H1 (cell line): ENCODE measurements around the gene FGD5. TPM values are rescaled to one million over a fixed set of nuclear protein-coding genes. Genes with fewer than 3 reads are reported as not detected.

Source experiments
- CTCF ChIA-PET: fragments of 300-600 bp; sonication (Branson Sonifier 250); formaldehyde crosslinking; loops from one replicate; lab custom pipeline; 2021; ENCODE audit not compliant: partially characterized antibody; lab: Charles Lee
- POLR2A ChIA-PET: fragments of 300-600 bp; sonication (Branson Sonifier 250); formaldehyde crosslinking; loops from one replicate; lab custom pipeline; 2021; ENCODE audit warnings: inconsistent platforms; ENCODE audit not compliant: partially characterized antibody; lab: Charles Lee
- DNase-seq, 2 experiments: peaks; one replicate each; pipeline versions ENCODE4 v3.0.0 to v3.0.0-alpha.2; 2010 to 2022; ENCODE audit warnings: low spot score in 2 of 2, low read depth in 1 of 2, mixed read lengths in 1 of 2
- FAIRE-seq: peaks from 2 replicates; lab custom pipeline; 2011; peaks lifted over from hg19 to GRCh38; lab: Jason Lieb, UNC
- H2AFZ ChIP-seq: 2 replicates; pipeline ENCODE4 v1.8.1; 2012; ENCODE audit warnings: low read length, inconsistent platforms
- H2AK5ac ChIP-seq: 2 replicates; pipeline ENCODE4 v1.6.1; 2013; ENCODE audit warnings: low read depth, low read length
- H2BK120ac ChIP-seq: replicated peaks from 2 replicates; pipeline ENCODE3; 2013; ENCODE audit warnings: low read depth, low read length, inconsistent platforms
- H2BK12ac ChIP-seq: 2 replicates; pipeline ENCODE4 v1.6.1; 2013; ENCODE audit warnings: low read depth, low read length
- H2BK15ac ChIP-seq: 2 replicates; pipeline ENCODE4 v1.6.1; 2013; ENCODE audit warnings: low read length
- H2BK20ac ChIP-seq: 2 replicates; pipeline ENCODE4 v1.6.1; 2013; ENCODE audit warnings: low read length
- H2BK5ac ChIP-seq: 2 replicates; pipeline ENCODE4 v1.6.1; 2013; ENCODE audit warnings: low read depth, low read length
- H3K14ac ChIP-seq: 2 replicates; pipeline ENCODE4 v1.6.1; 2013; ENCODE audit warnings: inconsistent platforms; ENCODE audit not compliant: insufficient read length
- H3K18ac ChIP-seq: 2 replicates; pipeline ENCODE4 v1.6.1; 2013; ENCODE audit warnings: low read length; ENCODE audit errors: extremely low read depth
- H3K23ac ChIP-seq: 2 replicates; pipeline ENCODE4 v1.6.1; 2013; ENCODE audit warnings: inconsistent platforms; ENCODE audit not compliant: insufficient read length
- H3K23me2 ChIP-seq: 2 replicates; pipeline ENCODE4 v1.6.1; 2013; ENCODE audit warnings: low read depth, low read length
- H3K27ac ChIP-seq: 2 replicates; pipeline ENCODE4 v1.6.1; 2011; ENCODE audit warnings: low read depth, low read length, inconsistent platforms
- H3K27me3 ChIP-seq, 4 experiments: replicated peaks in 1 of 4; 1 replicate in 1 of 4; 2 replicates in 3 of 4; pipeline versions ENCODE4 v1.6.1 to v1.8.1; 2011 to 2013; ENCODE audit warnings: low read length in 3 of 4, mild to moderate bottlenecking in 3 of 4, inconsistent platforms in 2 of 4, mixed read lengths in 2 of 4, moderate library complexity in 1 of 4; ENCODE audit not compliant: control insufficient read depth in 3 of 4, insufficient read depth in 3 of 4; ENCODE audit errors: extremely low read depth in 1 of 4
- H3K36me3 ChIP-seq, 4 experiments: 2 replicates each; pipeline versions ENCODE4 v1.6.1 to v1.8.1; 2011 to 2013; ENCODE audit warnings: mild to moderate bottlenecking in 4 of 4, low read length in 3 of 4, moderate library complexity in 2 of 4, control low read depth in 1 of 4, inconsistent platforms in 1 of 4; ENCODE audit not compliant: insufficient read depth in 4 of 4, control insufficient read depth in 2 of 4
- H3K4ac ChIP-seq: replicated peaks from 2 replicates; pipeline ENCODE3; 2013; ENCODE audit warnings: low read length, low read depth, mixed read lengths, inconsistent platforms; ENCODE audit not compliant: insufficient read length
- H3K4me1 ChIP-seq, 4 experiments: replicated peaks in 1 of 4; 1 replicate in 1 of 4; 2 replicates in 3 of 4; pipeline versions ENCODE4 v1.6.1 to v1.8.1; 2011 to 2013; ENCODE audit warnings: low read length in 3 of 4, inconsistent platforms in 2 of 4, mixed read lengths in 1 of 4; ENCODE audit not compliant: insufficient read depth in 4 of 4, control insufficient read depth in 3 of 4
- H3K4me2 ChIP-seq, 2 experiments: 2 replicates each; pipeline versions ENCODE4 v1.6.1 to v1.8.1; 2011 to 2013; ENCODE audit warnings: low read depth in 2 of 2, low read length in 2 of 2, control low read depth in 1 of 2, inconsistent platforms in 1 of 2, mild to moderate bottlenecking in 1 of 2; ENCODE audit not compliant: insufficient read depth in 1 of 2
- H3K4me3 ChIP-seq, 4 experiments: fragments of 200-600, 300-600 bp in 1 of 4; sonication (generic), shearing (Covaris generic), sonication (Bioruptor Twin) in 1 of 4; 2 replicates each; pipeline versions ENCODE4 v1.5.1 to v1.8.1; 2011 to 2016; ENCODE audit warnings: low read length in 4 of 4, low read depth in 3 of 4, control low read depth in 2 of 4, inconsistent platforms in 2 of 4, mild to moderate bottlenecking in 2 of 4, mixed read lengths in 1 of 4, moderate library complexity in 1 of 4; ENCODE audit not compliant: insufficient read depth in 2 of 4; ENCODE audit errors: extremely low read depth in 1 of 4
- H3K56ac ChIP-seq: replicated peaks from 2 replicates; pipeline ENCODE3; 2013; ENCODE audit warnings: low read depth, mild to moderate bottlenecking, mixed read lengths, low read length, inconsistent platforms; ENCODE audit not compliant: insufficient read length
- H3K79me1 ChIP-seq: 2 replicates; pipeline ENCODE4 v1.6.1; 2013; ENCODE audit warnings: low read depth, low read length, control low read depth
- H3K79me2 ChIP-seq, 2 experiments: 2 replicates each; pipeline versions ENCODE4 v1.6.1 to v1.8.1; 2012 to 2013; ENCODE audit warnings: low read length in 2 of 2, mild to moderate bottlenecking in 2 of 2, inconsistent platforms in 1 of 2; ENCODE audit not compliant: insufficient read depth in 2 of 2, control insufficient read depth in 1 of 2
- H3K9ac ChIP-seq, 4 experiments: replicated peaks in 1 of 4; 1 replicate in 1 of 4; 2 replicates in 3 of 4; pipeline versions ENCODE4 v1.6.1 to v1.8.1; 2011 to 2013; ENCODE audit warnings: low read depth in 3 of 4, low read length in 3 of 4, control low read depth in 2 of 4, mild to moderate bottlenecking in 2 of 4, moderate library complexity in 2 of 4, inconsistent platforms in 1 of 4; ENCODE audit errors: extremely low read depth in 1 of 4
- H3K9me3 ChIP-seq, 2 experiments: 2 replicates each; pipeline versions ENCODE4 v1.6.1 to v1.8.1; 2012 to 2013; ENCODE audit warnings: mild to moderate bottlenecking in 2 of 2, moderate library complexity in 2 of 2, control low read depth in 1 of 2, inconsistent platforms in 1 of 2, low read depth in 1 of 2, low read length in 1 of 2, mixed read lengths in 1 of 2; ENCODE audit not compliant: insufficient read depth in 2 of 2
- H4K20me1 ChIP-seq, 2 experiments: replicated peaks in 1 of 2; 2 replicates each; pipeline versions ENCODE3 to v1.8.1; 2011 to 2013; ENCODE audit warnings: inconsistent platforms in 2 of 2, low read length in 2 of 2, mild to moderate bottlenecking in 1 of 2; ENCODE audit not compliant: insufficient read depth in 2 of 2, control insufficient read depth in 1 of 2
- H4K5ac ChIP-seq: 2 replicates; pipeline ENCODE4 v1.6.1; 2013; ENCODE audit warnings: low read length, low read depth, mixed read lengths, inconsistent platforms; ENCODE audit not compliant: insufficient read length
- H4K8ac ChIP-seq: 2 replicates; pipeline ENCODE4 v1.8.0; 2013; ENCODE audit warnings: mild to moderate bottlenecking, moderate library complexity, low read length, inconsistent platforms; ENCODE audit not compliant: insufficient read depth; ENCODE audit errors: extremely low read depth
- H4K91ac ChIP-seq: replicated peaks from 2 replicates; pipeline ENCODE3; 2013; ENCODE audit warnings: low read length, mixed read lengths, inconsistent platforms; ENCODE audit not compliant: insufficient read length
- CHD2 ChIP-seq: IDR thresholded peaks from 2 replicates; pipeline ENCODE4 v1.6.1; 2012; ENCODE audit warnings: low read length, improper control_type of control experiment
- SP1 ChIP-seq: IDR thresholded peaks from 2 replicates; pipeline ENCODE4 v1.6.1; 2011; ENCODE audit warnings: low read depth, low read length
- WGBS, 2 experiments: shearing (Covaris generic) in 1 of 2; methylation state at CpG; one replicate each; pipeline versions ENCODE4 v1.1.6 to v1.1.7; 2013 to 2015; ENCODE audit warnings: low lambda C conversion rate in 2 of 2, mixed read lengths in 2 of 2, inconsistent platforms in 1 of 2, low coverage in 1 of 2, missing lambda C conversion rate in 1 of 2; ENCODE audit not compliant: insufficient replicate concordance in 2 of 2, insufficient coverage in 1 of 2, insufficient read length in 1 of 2; ENCODE audit errors: extremely low coverage in 1 of 2, missing lambda C conversion rate in 1 of 2; 5-methylcytosine and 5-hydroxymethylcytosine counted together
- polyA plus RNA-seq, 7 experiments: library from polyadenylated mRNA; depleted of rRNA in 3 of 7; stranded (reverse) in 5 of 7; unstranded in 2 of 7; fragments of >200 nt in 5 of 7; fragments of 200-250 nt in 2 of 7; gene quantifications; 1 replicate in 5 of 7; 2 replicates in 1 of 7; 4 replicates in 1 of 7; pipeline versions ENCODE4 v1.2.1 to v1.2.3, GENCODE V29; 2011 to 2013; ENCODE audit warnings: missing spikeins in 2 of 7, mixed read lengths in 2 of 7
- total RNA-seq: library from RNA; stranded (reverse); fragmentation: NEBNext Ultra II Directional; extraction: Animal tissue kit (Norgen Biotek cat#: 25700); gene quantifications from 2 replicates; pipeline ENCODE4 v1.2.1, GENCODE V29; 2021

The FGD5 gene
- total and polyA plus RNA-seq, 2 of the 8 experiments (the other 6 are each of a cell fraction or from before 2014, with no cell fraction given): 4.7 to 14.3 TPM

DNA sequence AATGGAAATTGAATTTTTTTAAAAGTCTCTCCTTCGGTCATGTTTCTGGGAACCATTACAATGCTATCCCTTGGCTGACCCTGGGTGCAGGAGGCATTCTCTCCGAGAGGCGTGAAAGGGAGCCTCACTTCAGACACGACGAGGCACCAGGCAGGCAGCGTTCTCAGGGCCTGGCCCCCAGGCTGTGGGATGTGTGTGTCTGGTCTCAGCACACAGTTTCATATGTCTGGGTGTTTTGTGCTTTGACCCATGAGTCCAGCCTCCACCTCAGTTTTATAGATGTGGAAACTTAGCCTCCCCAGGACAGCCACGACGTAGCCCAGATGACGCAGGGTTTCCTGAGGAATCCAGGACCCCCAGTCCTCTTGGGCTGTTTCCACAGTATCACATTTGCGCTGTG lies 34.0 kb downstream of the FGD5 start:
- Histone ChIP-seq H2BK15ac (0 out of 2 replicates have a peak overlapping the region, but pooled peaks have one; percentile 75), H2AK5ac (peak overlapping the region; percentile 77; the same call in 1 of the 2 replicates), H3K9ac (no peak overlapping the region), H3K9me3 (no peaks in the 10 kb centered on the region), H3K56ac (no peak overlapping the region), H3K4me2 (no peak overlapping the region), H2AFZ (no peak overlapping the region), H3K14ac (no peak overlapping the region), H3K4ac (no peak overlapping the region), H2BK12ac (0 out of 2 replicates have a peak overlapping the region, but pooled peaks have one; percentile 44), H3K23ac (no peak overlapping the region), H2BK20ac (peak overlapping the region; percentile 5), H2BK120ac (no peak overlapping the region), H3K27ac (no peak overlapping the region), H3K4me3 (no peak overlapping the region), H3K27me3 (no peaks in the 10 kb centered on the region; a peak in 1 of 7 replicates), H3K18ac (no peak overlapping the region), H4K20me1 (no peaks in the 10 kb centered on the region), H3K4me1 (peaks cover 4 to 22% (median 17%) of the 10 kb centered on the region in 4 experiments), H4K91ac (peak overlapping the region; percentile 44), H3K79me1 (no peaks in the 10 kb centered on the region; the same call in 1 of the 2 replicates), H3K79me2 (no peaks in the 10 kb centered on the region), H3K23me2 (no peaks in the 10 kb centered on the region; the same call in 1 of the 2 replicates), H3K36me3 (no peaks in the 10 kb centered on the region), H4K5ac (no peak overlapping the region), H2BK5ac (no peak overlapping the region), H4K8ac (no peak overlapping the region)
- ChIA-PET POLR2A (interaction anchor here (0.7 kb wide), 1 partner anchor 9 kb away, joined by 3 read pairs; no protein-coding TSS in a partner anchor), CTCF (interaction anchor here (0.7 to 2.8 kb wide), 10 partner anchors 9 to 69 kb away, joined by 3 to 13 read pairs (median 3); no protein-coding TSS in a partner anchor)
- TF ChIP-seq SP1 (no peak), CHD2 (no peak)
- 73% methylated on average over 10 of the region's 10 CpGs; no CpG with 5 or more reads in 1 of the 2 experiments for WGBS, 2 experiments
- DNase-seq (no peak), FAIRE-seq (no peak)
